Aorta (tissue), 5 donors: Measurements from ENCODE around the gene PPP1R1B. TPM values are rescaled to one million over a fixed set of nuclear protein-coding genes. Genes with fewer than 3 reads are reported as not detected.

Source experiments
- ATAC-seq: fragments of 200-7000 bp; cut with Tn5 transposase; one replicate; pipeline ENCODE4 v1.9.1; 2022; ENCODE audit warnings: moderate library complexity; ENCODE audit not compliant: low FRiP score
- DNase-seq, 2 donors: peaks; one replicate each; pipeline ENCODE4 v3.0.0-alpha.2; 2020
- H3K27ac ChIP-seq, 2 donors: one replicate each; pipeline ENCODE4 v1.5.1; 2013; ENCODE audit warnings: low read length in 2 of 2, mild to moderate bottlenecking in 2 of 2, moderate library complexity in 2 of 2, control low read depth in 1 of 2, inconsistent platforms in 1 of 2, low read depth in 1 of 2
- H3K27me3 ChIP-seq, 2 donors: one replicate each; pipeline ENCODE4 v1.6.1; 2013; ENCODE audit warnings: control low read depth in 1 of 2, low read length in 1 of 2, mild to moderate bottlenecking in 1 of 2, moderate library complexity in 1 of 2; ENCODE audit not compliant: insufficient read depth in 2 of 2, control insufficient read depth in 1 of 2
- H3K36me3 ChIP-seq, 2 donors: one replicate each; pipeline ENCODE4 v1.6.1; 2013; ENCODE audit warnings: control low read depth in 1 of 2, low read length in 1 of 2, mild to moderate bottlenecking in 1 of 2; ENCODE audit not compliant: insufficient read depth in 2 of 2, control insufficient read depth in 1 of 2
- H3K4me1 ChIP-seq, 2 donors: one replicate each; pipeline ENCODE4 v1.6.1; 2013; ENCODE audit warnings: low read length in 2 of 2, control low read depth in 1 of 2, mild to moderate bottlenecking in 1 of 2, moderate library complexity in 1 of 2; ENCODE audit not compliant: insufficient read depth in 2 of 2, control insufficient read depth in 1 of 2
- H3K4me3 ChIP-seq, 2 donors: one replicate each; pipeline ENCODE4 v1.5.1; 2013; ENCODE audit warnings: low read length in 2 of 2, control low read depth in 1 of 2, mild to moderate bottlenecking in 1 of 2
- H3K9me3 ChIP-seq: one replicate; pipeline ENCODE4 v1.6.1; 2013; ENCODE audit warnings: mild to moderate bottlenecking, low read length; ENCODE audit not compliant: control insufficient read depth
- WGBS, 2 donors: extraction: QIAGEN DNeasy Blood & Tissue Kit; methylation state at CpG; one replicate each; pipeline ENCODE4 v1.1.7; 2013; 5-methylcytosine and 5-hydroxymethylcytosine counted together
- intact Hi-C, 2 donors: fragments of 100-400 bp; cut with DNase I; formaldehyde crosslinking; loops; one replicate each; pipeline versions ENCODE4 v1.14.2 to v1.15.0; 2022
- polyA plus RNA-seq, 2 donors: library from polyadenylated mRNA; stranded (reverse); fragments of 200-250 nt; gene quantifications; one replicate each; pipeline ENCODE4 v1.2.3, GENCODE V29; 2013
- total RNA-seq, 2 donors: library from RNA; stranded (reverse); fragmentation: NEBNext Ultra II Directional; extraction: Animal tissue kit (Norgen Biotek cat#: 25700); gene quantifications; one replicate each; pipeline ENCODE4 v1.2.1, GENCODE V29; 2021
- donor health status: healthy with polysubstance abuse.
- donor health status: Bipolar disorder and iron deficiency.
- donor health status: DM: no; HTN: no; CAD: no.
- donor health status: DM: no; HTN: no; CAD: no.
- donor health status: DM: yes; HTN: yes; CAD: no.

The PPP1R1B gene
- total and polyA plus RNA-seq, 4 donors: 1.0 to 13.5 (median 2.5) TPM; not detected in 1

DNA sequence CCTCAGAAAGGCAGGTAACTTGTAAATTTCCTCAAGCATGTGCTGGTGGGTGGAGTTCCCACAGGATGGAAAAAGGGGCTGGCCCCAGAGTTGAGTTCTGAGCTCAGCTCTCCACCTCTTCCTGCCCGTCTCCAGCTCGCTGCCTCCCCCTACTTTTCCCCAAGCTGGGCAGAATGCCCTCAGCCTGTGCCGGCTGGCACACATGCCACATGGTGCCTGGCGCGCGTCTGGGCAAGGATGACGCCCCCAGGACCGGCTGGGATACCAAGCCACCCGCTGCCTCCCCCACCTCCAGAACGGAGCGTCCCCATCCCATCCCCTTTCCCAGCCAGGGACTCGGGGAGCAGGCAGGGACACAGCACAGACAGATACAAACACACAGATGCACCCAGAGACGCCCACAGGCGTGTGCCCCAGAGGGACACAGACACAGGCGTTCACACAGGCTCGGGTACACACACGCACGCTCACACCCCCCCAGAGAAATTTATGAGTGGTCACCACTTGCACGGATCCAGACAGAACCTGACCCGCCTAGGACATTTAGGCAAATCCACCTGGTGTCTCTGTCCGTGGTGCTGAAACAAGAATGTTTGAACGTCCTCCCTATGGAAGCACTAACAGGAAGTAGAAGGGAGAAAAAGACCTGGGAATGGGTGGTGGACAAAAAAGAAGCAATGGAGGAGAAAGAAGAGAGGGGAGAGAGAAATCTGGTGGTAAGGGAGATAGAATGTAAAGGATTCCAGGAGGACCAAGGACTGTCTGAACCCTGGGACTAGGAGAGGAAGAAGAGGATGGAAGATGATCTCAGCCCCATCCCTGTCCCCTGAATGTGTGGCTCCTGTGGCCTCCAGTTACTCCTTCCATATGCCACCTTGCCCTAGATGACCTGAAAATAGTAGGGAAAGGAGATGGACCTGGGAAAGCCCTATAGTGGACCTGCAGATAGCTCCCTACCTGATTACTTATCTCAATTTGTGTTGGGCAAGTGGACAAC lies 34.5 kb upstream of the PPP1R1B start:
- Histone ChIP-seq H3K4me3 (no peak overlapping the region), H3K4me1 (no peaks in the 10 kb centered on the region), H3K27ac (no peak overlapping the region), H3K9me3 (no peaks in the 10 kb centered on the region), H3K27me3 (no peaks in the 10 kb centered on the region), H3K36me3 (no peaks in the 10 kb centered on the region)
- intact Hi-C loops: no loop called here
- WGBS, 2 donors: 1 to 2% methylated on average over 22 of the region's 22 CpGs
- ATAC-seq (peak; percentile 50), DNase-seq (no peak)

DNA sequence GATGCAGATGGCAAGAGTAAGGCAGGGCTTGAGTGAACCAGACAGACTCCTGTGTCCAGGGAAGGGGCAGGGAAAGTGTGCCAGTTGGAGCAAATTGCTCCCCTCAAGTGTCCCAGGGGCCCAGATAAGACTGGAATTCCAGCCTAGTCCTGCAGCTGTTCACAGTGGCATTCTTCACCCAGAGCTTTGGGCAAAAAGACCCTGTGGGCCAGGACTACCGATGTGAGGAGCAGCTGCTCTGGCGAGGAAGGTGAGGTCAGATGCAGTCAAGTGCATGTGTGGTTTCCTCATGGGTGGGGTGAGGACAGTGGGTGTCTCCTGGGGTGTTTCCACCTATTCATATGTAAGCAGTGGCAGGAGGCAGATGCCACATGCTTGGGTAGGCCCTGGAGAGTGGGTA lies 33.4 kb upstream of the PPP1R1B start:
- Histone ChIP-seq H3K36me3 (no peaks in the 10 kb centered on the region), H3K4me1 (no peaks in the 10 kb centered on the region), H3K27me3 (no peaks in the 10 kb centered on the region), H3K27ac (no peak overlapping the region), H3K4me3 (no peak overlapping the region), H3K9me3 (no peaks in the 10 kb centered on the region)
- WGBS, 2 donors: 62 to 81% methylated on average over 2 of the region's 2 CpGs
- ATAC-seq (no peak), DNase-seq (no peak)
- intact Hi-C loops: no loop called here

DNA sequence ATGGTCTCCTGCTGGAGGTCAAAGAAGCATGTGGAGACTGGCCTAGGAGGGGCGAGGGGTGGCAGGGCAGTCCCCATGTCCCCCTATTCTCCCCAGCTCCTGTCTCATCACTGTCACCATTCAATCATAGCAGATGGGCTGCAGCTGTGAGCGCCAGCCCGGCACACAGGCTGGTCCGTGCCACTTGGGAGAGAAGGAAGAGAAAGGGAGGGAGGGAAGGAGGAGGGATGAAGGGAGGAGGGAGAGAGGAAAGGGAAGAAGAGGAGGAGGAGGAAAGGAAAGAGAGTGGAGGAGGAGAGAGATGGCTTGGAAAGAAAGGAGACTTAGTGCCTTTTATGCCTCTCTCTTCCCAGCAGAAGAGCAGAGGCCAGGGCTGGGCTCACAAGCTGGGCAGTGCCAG lies 31.5 kb upstream of the PPP1R1B start:
- ATAC-seq (no peak), DNase-seq (no peak)
- no peaks in the 10 kb centered on the region for H3K4me1 ChIP-seq
- no peaks in the 10 kb centered on the region for H3K9me3 ChIP-seq
- intact Hi-C loops: no loop called here
- no peaks in the 10 kb centered on the region for H3K27me3 ChIP-seq
- no peak overlapping the region for H3K27ac ChIP-seq
- H3K36me3 ChIP-seq: no peaks in the 10 kb centered on the region
- WGBS, 2 donors: 21 to 36% methylated on average over 4 of the region's 4 CpGs
- H3K4me3 ChIP-seq: no peak overlapping the region

DNA sequence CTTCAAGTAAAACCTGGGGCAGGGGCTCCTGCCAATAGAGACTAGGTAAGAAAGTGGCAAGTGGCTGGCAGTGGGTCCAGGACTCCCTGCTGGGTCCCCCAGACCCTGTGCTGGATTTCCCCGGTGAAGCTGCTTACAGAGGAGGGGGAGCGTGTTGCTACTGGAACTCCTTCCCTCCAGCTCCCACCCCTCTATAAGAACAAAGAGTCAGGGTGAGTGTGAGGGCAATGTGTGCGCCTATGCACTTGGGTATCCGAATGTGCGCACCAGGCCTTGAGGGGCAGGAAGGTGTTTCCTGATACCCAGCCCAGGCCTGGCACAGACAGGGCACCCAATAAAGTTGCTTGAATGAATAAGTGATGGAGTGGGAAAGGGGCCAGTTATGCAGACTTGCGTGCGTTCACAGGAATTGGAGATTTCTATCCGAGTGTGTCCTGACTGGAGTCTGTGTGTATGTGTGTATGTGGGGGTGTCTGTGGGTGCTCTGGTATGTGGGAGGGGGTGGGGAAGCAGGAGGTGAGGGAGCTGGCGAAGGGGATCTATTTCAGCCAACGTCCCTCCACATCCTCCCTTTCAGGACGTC lies 30.7 kb upstream of the PPP1R1B start:
- Histone ChIP-seq H3K4me3 (no peak overlapping the region), H3K27ac (no peak overlapping the region), H3K9me3 (no peaks in the 10 kb centered on the region), H3K4me1 (no peaks in the 10 kb centered on the region), H3K27me3 (no peaks in the 10 kb centered on the region), H3K36me3 (no peaks in the 10 kb centered on the region)
- ATAC-seq (no peak), DNase-seq (no peak)
- whole genome bisulfite sequencing, 2 donors: 16 to 25% methylated on average over 10 to 11 of the region's 11 CpGs
- intact Hi-C loops: no loop called here

DNA sequence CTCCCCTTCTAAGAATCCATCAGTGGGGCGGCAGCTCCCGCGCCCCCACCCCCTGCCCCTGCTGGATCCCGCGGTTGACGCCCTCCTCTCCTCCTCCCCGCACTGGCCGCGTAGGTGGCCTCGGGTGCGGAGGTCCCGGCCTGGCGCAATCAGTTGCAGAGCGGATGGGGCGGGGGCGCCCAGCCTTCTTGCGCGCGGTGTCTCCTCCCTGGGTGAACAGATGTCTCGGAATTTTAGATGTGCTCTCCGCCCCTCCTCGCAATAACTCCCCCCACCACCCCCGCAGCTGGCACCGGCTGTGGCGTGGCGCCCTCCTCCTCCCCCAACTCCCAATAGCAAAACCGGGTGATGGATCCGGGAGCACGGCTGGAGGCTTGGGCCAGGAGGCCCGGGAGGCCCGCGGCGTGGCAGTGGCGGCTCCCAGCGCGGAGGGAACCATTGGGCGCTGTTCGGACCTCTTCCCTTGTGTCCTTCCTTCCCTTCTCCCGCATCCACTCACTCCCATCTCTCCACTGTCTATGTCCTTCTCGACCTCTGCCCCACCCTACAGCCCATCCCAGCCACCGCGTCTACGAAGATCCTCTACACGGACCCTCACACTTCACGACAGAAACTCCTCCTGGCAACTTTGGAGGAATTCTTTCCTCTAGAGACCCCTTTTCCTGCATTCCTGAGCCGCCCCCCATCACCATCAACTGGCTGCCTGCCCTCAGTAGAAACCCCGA lies 30.0 kb upstream of the PPP1R1B start:
- DNase-seq (no peak), ATAC-seq (no peak)
- intact Hi-C loops: no loop called here
- Histone ChIP-seq H3K27ac (no peak overlapping the region), H3K4me1 (no peaks in the 10 kb centered on the region), H3K9me3 (no peaks in the 10 kb centered on the region), H3K27me3 (no peaks in the 10 kb centered on the region), H3K36me3 (no peaks in the 10 kb centered on the region), H3K4me3 (no peak overlapping the region)
- 3 to 5% methylated on average over 46 to 47 of the region's 47 CpGs for WGBS, 2 donors

DNA sequence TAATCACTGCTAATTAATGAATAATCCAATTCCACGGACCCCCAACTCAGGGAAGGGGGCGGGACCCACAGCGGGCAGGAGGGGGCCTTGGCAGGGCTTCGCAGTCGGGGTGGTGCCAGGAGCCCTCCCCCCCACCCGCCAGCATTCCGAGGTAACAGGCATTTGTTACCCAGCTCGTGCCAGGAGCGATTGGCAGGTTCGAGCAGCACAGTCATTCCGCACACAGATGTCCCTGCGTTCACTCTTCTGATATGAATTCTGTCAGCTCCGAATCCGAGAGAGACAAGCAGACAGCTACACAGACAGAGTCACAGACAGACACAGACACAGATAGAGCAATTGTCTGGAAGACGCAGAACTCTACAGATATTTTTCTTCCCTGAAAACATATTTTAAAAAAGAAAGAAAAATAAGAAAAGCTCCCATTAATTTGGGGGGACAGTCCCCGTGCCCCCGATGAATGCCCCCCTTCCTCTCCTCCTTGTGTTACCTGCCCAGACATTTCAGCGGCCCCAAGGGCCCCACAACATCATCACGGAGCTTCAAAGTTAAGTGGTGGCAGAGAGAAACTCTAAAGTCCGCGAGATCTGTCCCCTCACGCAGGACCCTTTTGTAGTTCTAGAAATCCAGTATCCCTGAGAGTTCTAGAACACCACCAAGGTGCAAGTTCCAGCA lies 29.2 kb upstream of the PPP1R1B start:
- Histone ChIP-seq H3K4me1 (no peaks in the 10 kb centered on the region), H3K4me3 (no peak overlapping the region), H3K36me3 (no peaks in the 10 kb centered on the region), H3K27ac (no peak overlapping the region), H3K27me3 (no peaks in the 10 kb centered on the region), H3K9me3 (no peaks in the 10 kb centered on the region)
- no peak for ATAC-seq
- DNase-seq: no peak
- 11 to 12% methylated on average over 22 of the region's 22 CpGs for WGBS, 2 donors
- intact Hi-C loops: no loop called here

DNA sequence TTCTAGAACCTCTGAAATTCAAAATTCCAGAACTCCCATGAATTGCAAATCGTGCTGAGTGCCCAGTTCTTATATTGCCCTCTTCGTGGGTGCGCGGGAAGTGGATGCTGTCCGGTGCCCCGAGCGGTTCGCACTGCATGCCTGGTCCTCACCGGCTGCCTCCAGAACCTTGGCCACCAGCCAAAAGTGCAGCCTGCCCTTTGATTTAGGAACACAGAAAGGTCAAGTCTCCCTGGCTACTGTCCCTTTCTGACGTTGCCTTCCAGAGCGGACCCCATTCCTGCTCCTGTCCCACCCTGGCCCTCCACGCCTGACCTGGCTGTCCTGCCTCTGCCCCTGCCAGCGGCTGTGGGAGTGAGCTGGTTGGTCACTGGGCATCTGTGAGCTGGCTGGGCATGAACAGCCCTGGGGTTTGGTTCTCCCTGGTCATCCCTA lies 28.7 kb upstream of the PPP1R1B start:
- 13 to 16% methylated on average over 13 of the region's 13 CpGs for WGBS, 2 donors

DNA sequence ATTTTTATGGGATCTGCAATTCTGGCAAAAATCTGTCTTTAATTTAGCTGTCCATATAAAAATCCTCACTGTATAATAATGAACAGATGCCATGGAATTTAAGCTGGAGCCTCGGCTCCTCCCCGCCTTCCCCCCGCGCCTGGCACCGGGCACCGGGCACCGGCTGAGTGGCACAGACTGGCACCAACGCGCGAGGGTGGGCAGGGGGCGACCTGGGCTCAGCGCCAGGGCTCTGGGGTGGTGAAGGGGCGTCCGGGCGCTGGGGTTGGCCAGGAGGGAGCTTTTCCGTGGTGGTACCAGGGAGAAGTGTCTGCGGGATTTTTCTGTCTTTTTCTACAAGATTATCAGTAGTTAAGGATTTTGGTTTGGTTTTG lies 28.1 kb upstream of the PPP1R1B start:
- intact Hi-C loops: no loop called here
- ATAC-seq (no peak), DNase-seq (no peak)
- no peak overlapping the region for H3K27ac ChIP-seq
- H3K27me3 ChIP-seq: no peaks in the 10 kb centered on the region
- H3K9me3 ChIP-seq: no peaks in the 10 kb centered on the region
- 5 to 6% methylated on average over 17 of the region's 17 CpGs for WGBS, 2 donors
- H3K36me3 ChIP-seq: no peaks in the 10 kb centered on the region
- no peaks in the 10 kb centered on the region for H3K4me1 ChIP-seq
- H3K4me3 ChIP-seq: no peak overlapping the region

More for the DNA sequence above, 28.7 kb upstream of the PPP1R1B start:
- no peak for DNase-seq
- no peak for ATAC-seq
- no peaks in the 10 kb centered on the region for H3K4me1 ChIP-seq
- H3K9me3 ChIP-seq: no peaks in the 10 kb centered on the region
- no peaks in the 10 kb centered on the region for H3K36me3 ChIP-seq
- no peak overlapping the region for H3K27ac ChIP-seq
- no peak overlapping the region for H3K4me3 ChIP-seq
- intact Hi-C loops: no loop called here
- no peaks in the 10 kb centered on the region for H3K27me3 ChIP-seq
